ENCODE results near the gene PRDX2. TPM values are rescaled to one million over a fixed set of nuclear protein-coding genes. Genes with fewer than 3 reads are reported as not detected.
A peak's percentile ranks its signal among the peaks of the same experiment; 100 is the strongest.

Gene PRDX2
- total and polyA plus RNA-seq, 8 donors, result 186 to 267 (median 234) TPM

- intact Hi-C loops (cut with DNase I), result no loop called here
- ATAC-seq, result no peak
- H3K4me3 ChIP-seq, result peak overlapping the region; percentile 92 to 98
- peaks cover 58 to 64% of the 10 kb centered on the region in 2 donors for H3K4me1 ChIP-seq
- H3K27me3 ChIP-seq, result no peaks in the 10 kb centered on the region
- TF ChIP-seq CTCF (IDR thresholded peaks at IDR 0.05), result no peak
- peak in 1 of 4 donors; percentile 55 for DNase-seq
- H3K9me3 ChIP-seq, result no peaks in the 10 kb centered on the region
- H3K36me3 ChIP-seq, result peaks cover 0 to 10% of the 10 kb centered on the region in 2 donors
- H3K27ac ChIP-seq, result peak overlapping the region; percentile 99 to 100
Observed at GRCh38 chr19:12789098-12789903, 12.3 kb downstream of the PRDX2 start.

- intact Hi-C loops (cut with DNase I), result no loop called here
- no peak for ATAC-seq
- Histone ChIP-seq H3K4me1 (peaks cover 61 to 66% of the 10 kb centered on the region in 2 donors), H3K36me3 (peaks cover 0 to 10% of the 10 kb centered on the region in 2 donors), H3K4me3 (peak overlapping the region in 1 of 2 donors; percentile 98), H3K9me3 (no peaks in the 10 kb centered on the region), H3K27me3 (no peaks in the 10 kb centered on the region), H3K27ac (peak overlapping the region; percentile 99 to 100)
- peak; percentile 74 to 92 (median 88) for DNase-seq
- TF ChIP-seq CTCF (IDR thresholded peaks at IDR 0.05), result no peak
Observed at GRCh38 chr19:12788682-12789097, 12.9 kb downstream of the PRDX2 start.

- TF ChIP-seq CTCF (IDR thresholded peaks at IDR 0.05), result no peak
- Histone ChIP-seq H3K27ac (peak overlapping the region; percentile 99 to 100), H3K4me3 (peak overlapping the region in 1 of 2 donors; percentile 98), H3K36me3 (peaks cover 0 to 9% of the 10 kb centered on the region in 2 donors), H3K27me3 (no peaks in the 10 kb centered on the region), H3K4me1 (peaks cover 66 to 71% of the 10 kb centered on the region in 2 donors), H3K9me3 (no peaks in the 10 kb centered on the region)
- intact Hi-C loops (cut with DNase I), result no loop called here
- DNase-seq (peak in 1 of 4 donors; percentile 64), ATAC-seq (no peak)
Observed at GRCh38 chr19:12788042-12788681, 13.4 kb downstream of the PRDX2 start.

- intact Hi-C loops (cut with DNase I), result no loop called here
- no peaks in the 10 kb centered on the region for H3K27me3 ChIP-seq
- no peak overlapping the region for H3K4me3 ChIP-seq
- peaks cover 70 to 78% of the 10 kb centered on the region in 2 donors for H3K4me1 ChIP-seq
- no peaks in the 10 kb centered on the region for H3K9me3 ChIP-seq
- peaks cover 0 to 2% of the 10 kb centered on the region in 2 donors for H3K36me3 ChIP-seq
- no peak for ATAC-seq
- no peak for DNase-seq
- peak overlapping the region; percentile 99 to 100 for H3K27ac ChIP-seq
- no peak for TF ChIP-seq CTCF (IDR thresholded peaks at IDR 0.05)
Observed at GRCh38 chr19:12787458-12787857, 14.1 kb downstream of the PRDX2 start.

- no peaks in the 10 kb centered on the region for H3K36me3 ChIP-seq
- no peak overlapping the region for H3K4me3 ChIP-seq
- no peaks in the 10 kb centered on the region for H3K9me3 ChIP-seq
- no peak for TF ChIP-seq CTCF (IDR thresholded peaks at IDR 0.05)
- H3K27me3 ChIP-seq, result no peaks in the 10 kb centered on the region
- peaks cover 70 to 83% of the 10 kb centered on the region in 2 donors for H3K4me1 ChIP-seq
- H3K27ac ChIP-seq, result peak overlapping the region; percentile 99 to 100
- intact Hi-C loops (cut with DNase I), result no loop called here
- ATAC-seq (no peak), DNase-seq (no peak)
Observed at GRCh38 chr19:12786952-12787351, 14.6 kb downstream of the PRDX2 start.

Measured in left lung (tissue), 10 donors.